Smooth muscle cell (in vitro differentiated cells): ENCODE data around the gene CRYBB3. TPM values are rescaled to one million over a fixed set of nuclear protein-coding genes. Genes with fewer than 3 reads are reported as not detected.

Experiments used
- DNase-seq: peaks from one replicate; lab custom pipeline; 2025; ENCODE audit not compliant: unreplicated experiment; lab: John Stamatoyannopoulos, UW
- H2AFZ ChIP-seq: fragments of 200-600 bp; sonication (generic); 2 replicates; pipeline ENCODE4 v1.6.0; 2016; ENCODE audit warnings: antibody characterized with exemption, low read depth, mild to moderate bottlenecking
- H3F3A ChIP-seq: fragments of 200-600 bp; sonication (generic); 2 replicates; pipeline ENCODE4 v1.6.0; 2017; ENCODE audit warnings: antibody characterized with exemption, low read depth
- H3K27ac ChIP-seq: fragments of 200-600 bp; sonication (generic); 2 replicates; pipeline ENCODE4 v1.5.1; 2016; ENCODE audit warnings: low read depth, mild to moderate bottlenecking
- H3K27me3 ChIP-seq: fragments of 200-600 bp; sonication (generic); 2 replicates; pipeline ENCODE4 v1.6.1; 2016; ENCODE audit warnings: low read depth, mild to moderate bottlenecking
- H3K36me3 ChIP-seq: fragments of 200-600 bp; sonication (generic); 2 replicates; pipeline ENCODE4 v1.5.1; 2016; ENCODE audit warnings: low read depth
- H3K4me1 ChIP-seq: fragments of 200-600 bp; sonication (generic); 2 replicates; pipeline ENCODE4 v1.5.1; 2016; ENCODE audit warnings: low read depth
- H3K4me2 ChIP-seq: fragments of 200-600 bp; sonication (generic); 2 replicates; pipeline ENCODE4 v1.6.0; 2016; ENCODE audit warnings: mild to moderate bottlenecking
- H3K4me3 ChIP-seq: fragments of 200-600 bp; sonication (generic); 2 replicates; pipeline ENCODE4 v1.5.1; 2016; ENCODE audit warnings: mild to moderate bottlenecking
- H3K79me2 ChIP-seq: fragments of 200-600 bp; sonication (generic); 2 replicates; pipeline ENCODE4 v1.6.0; 2016; ENCODE audit warnings: low read depth, mild to moderate bottlenecking
- H3K9ac ChIP-seq: fragments of 200-600 bp; sonication (generic); 2 replicates; pipeline ENCODE4 v1.6.0; 2016; ENCODE audit warnings: low read depth
- H3K9me3 ChIP-seq: fragments of 200-600 bp; sonication (generic); replicated peaks from 2 replicates; pipeline ENCODE4 v1.5.1; 2016; ENCODE audit warnings: low read depth
- H4K20me1 ChIP-seq: fragments of 200-600 bp; sonication (generic); 2 replicates; pipeline ENCODE4 v1.6.0; 2016; ENCODE audit warnings: low read depth
- CTCF ChIP-seq: fragments of 200-600 bp; sonication (generic); IDR thresholded peaks from 2 replicates; pipeline ENCODE4 v1.5.1; 2017; ENCODE audit warnings: borderline replicate concordance, mild to moderate bottlenecking, antibody characterized with exemption; ENCODE audit not compliant: insufficient read depth, poor library complexity, severe bottlenecking
- WGBS: methylation state at CpG from one replicate; pipeline ENCODE4 v1.1.7; 2016; ENCODE audit warnings: low lambda C conversion rate; 5-methylcytosine and 5-hydroxymethylcytosine counted together
- polyA plus RNA-seq: library from polyadenylated mRNA; unstranded; fragments of >200 nt; fragmentation: Nextera tagmentation; extraction: Ambion mirVana; gene quantifications from 2 replicates; pipeline ENCODE4 v1.2.1, GENCODE V29; 2016
- total RNA-seq: library from RNA; depleted of rRNA; stranded (reverse); fragments of >200 nt; gene quantifications from 2 replicates; pipeline ENCODE4 v1.2.3, GENCODE V29; 2014

The CRYBB3 gene
- total and polyA plus RNA-seq, 2 experiments from 2014 or later = not detected

DNA sequence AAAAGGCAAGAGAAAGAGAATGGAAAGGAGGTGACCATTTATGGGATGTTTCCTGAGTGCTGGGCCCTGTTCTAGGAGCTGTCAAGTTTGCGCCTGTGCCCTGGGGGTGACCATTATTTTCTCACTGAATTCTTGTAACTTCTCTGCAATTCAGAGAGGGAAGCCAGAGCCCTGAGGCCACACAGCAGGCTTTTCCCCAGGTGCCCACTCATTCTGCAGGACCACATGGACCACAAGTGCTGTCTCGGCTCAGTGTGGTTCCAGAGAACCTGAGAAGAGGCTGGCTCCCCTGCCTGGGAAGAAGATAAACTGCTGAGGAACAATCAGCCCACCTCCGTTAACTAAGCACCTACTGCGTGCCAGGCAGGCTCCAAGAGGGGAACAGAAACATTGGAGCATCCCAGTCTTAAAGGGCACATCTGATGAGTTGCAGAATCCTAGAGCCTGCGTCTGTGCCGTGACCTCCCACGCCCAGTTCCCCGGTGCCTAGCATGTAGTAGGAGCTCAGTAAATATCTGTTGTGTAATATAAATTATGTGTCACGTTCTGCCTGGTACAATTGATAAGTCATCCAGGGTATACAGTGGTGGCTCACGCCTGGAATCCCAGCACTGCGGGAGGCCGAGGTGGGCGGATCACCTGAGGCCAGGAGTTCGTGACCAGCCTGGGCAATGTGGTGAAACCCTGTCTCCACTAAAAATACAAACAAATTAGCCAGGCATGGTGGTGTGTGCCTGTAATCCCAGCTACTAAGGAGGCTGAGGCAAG lies 31.6 kb upstream of the CRYBB3 start:
- H3F3A ChIP-seq = no peaks in the 10 kb centered on the region
- no peaks in the 10 kb centered on the region for H3K9me3 ChIP-seq
- no peak overlapping the region for H3K4me3 ChIP-seq
- no peak overlapping the region for H2AFZ ChIP-seq
- no peaks in the 10 kb centered on the region for H3K79me2 ChIP-seq
- DNase-seq = no peak
- WGBS = 94% methylated on average over 14 of the region's 14 CpGs
- H4K20me1 ChIP-seq = peaks cover 13% of the 10 kb centered on the region
- H3K27ac ChIP-seq = no peak overlapping the region
- H3K36me3 ChIP-seq = no peaks in the 10 kb centered on the region
- TF ChIP-seq CTCF = no peak
- no peak overlapping the region for H3K4me2 ChIP-seq
- no peak overlapping the region for H3K9ac ChIP-seq
- no peaks in the 10 kb centered on the region for H3K4me1 ChIP-seq
- no peaks in the 10 kb centered on the region for H3K27me3 ChIP-seq

GRCh38 chr22:25169278-25170031 lies 30.2 kb upstream of the CRYBB3 start:
- Histone ChIP-seq H3K27me3 (no peaks in the 10 kb centered on the region), H3K9ac (no peak overlapping the region), H4K20me1 (peaks cover 8% of the 10 kb centered on the region), H3K4me1 (no peaks in the 10 kb centered on the region), H3F3A (no peaks in the 10 kb centered on the region), H2AFZ (no peak overlapping the region), H3K36me3 (no peaks in the 10 kb centered on the region), H3K4me3 (no peak overlapping the region), H3K79me2 (no peaks in the 10 kb centered on the region), H3K27ac (no peak overlapping the region), H3K4me2 (no peak overlapping the region), H3K9me3 (no peaks in the 10 kb centered on the region)
- WGBS = 92% methylated on average over 17 of the region's 17 CpGs
- DNase-seq = no peak
- TF ChIP-seq CTCF = no peak

GRCh38 chr22:25170426-25170980 lies 29.2 kb upstream of the CRYBB3 start:
- H3K27ac ChIP-seq = no peak overlapping the region
- no peaks in the 10 kb centered on the region for H3F3A ChIP-seq
- H3K9me3 ChIP-seq = no peaks in the 10 kb centered on the region
- no peaks in the 10 kb centered on the region for H3K79me2 ChIP-seq
- WGBS = 97% methylated on average over 16 of the region's 16 CpGs
- no peak for DNase-seq
- no peak overlapping the region for H3K4me3 ChIP-seq
- no peak overlapping the region for H3K9ac ChIP-seq
- TF ChIP-seq CTCF = no peak
- H3K4me1 ChIP-seq = no peaks in the 10 kb centered on the region
- peaks cover 8% of the 10 kb centered on the region for H4K20me1 ChIP-seq
- no peak overlapping the region for H2AFZ ChIP-seq
- no peaks in the 10 kb centered on the region for H3K36me3 ChIP-seq
- H3K4me2 ChIP-seq = no peak overlapping the region
- H3K27me3 ChIP-seq = no peaks in the 10 kb centered on the region
